Calu3 (cell line): Measurements from ENCODE around the gene SYTL2. TPM values are rescaled to one million over a fixed set of nuclear protein-coding genes. Genes with fewer than 3 reads are reported as not detected.

Experiments used
- BruUV-seq: library from RNA; stranded (reverse); fragments of 400-500 nt; replicated peaks from 2 replicates; lab custom pipeline; 2021; lab: Mats Ljungman, UMichigan
- CTCF ChIA-PET: fragments of 300-600 bp; sonication (Branson Sonifier 250); formaldehyde crosslinking; loops from one replicate; lab custom pipeline; 2022; ENCODE audit warnings: antibody characterized with exemption; lab: Charles Lee
- DNase-seq: peaks from one replicate; pipeline ENCODE4 v3.0.0; 2022
- H3K27ac Mint-ChIP-seq: one replicate; pipeline ENCODE4 v1.8.0; 2022; ENCODE audit warnings: mixed read lengths; ENCODE audit not compliant: unreplicated experiment
- H3K27me3 Mint-ChIP-seq: one replicate; pipeline ENCODE4 v1.8.0; 2022; ENCODE audit warnings: mixed read lengths; ENCODE audit not compliant: unreplicated experiment
- H3K36me3 Mint-ChIP-seq: one replicate; pipeline ENCODE4 v1.8.0; 2022; ENCODE audit warnings: mild to moderate bottlenecking, moderate library complexity, mixed read lengths; ENCODE audit not compliant: insufficient read depth, unreplicated experiment
- H3K4me1 Mint-ChIP-seq: one replicate; pipeline ENCODE4 v1.8.0; 2022; ENCODE audit warnings: mild to moderate bottlenecking, low read depth, mixed read lengths; ENCODE audit not compliant: unreplicated experiment
- H3K4me3 Mint-ChIP-seq: one replicate; pipeline ENCODE4 v1.8.0; 2022; ENCODE audit warnings: mild to moderate bottlenecking, low read depth, moderate library complexity, mixed read lengths; ENCODE audit not compliant: unreplicated experiment
- H3K9me3 Mint-ChIP-seq: one replicate; pipeline ENCODE4 v1.8.0; 2022; ENCODE audit warnings: low read depth, mixed read lengths; ENCODE audit not compliant: unreplicated experiment
- CTCF ChIP-seq: fragments of 200-600 bp; IDR thresholded peaks from one replicate; pipeline ENCODE4 v1.8.0; 2022; ENCODE audit warnings: antibody characterized with exemption; ENCODE audit not compliant: unreplicated experiment
- intact Hi-C: fragments of 100-400 bp; cut with micrococcal nuclease; formaldehyde crosslinking; loops from one replicate; pipeline ENCODE4 v1.10.0; 2022; ENCODE audit not compliant: unreplicated experiment
- total RNA-seq: library from RNA; stranded (reverse); gene quantifications from 2 replicates; pipeline ENCODE4 v1.2.3, GENCODE V29; 2022

SYTL2 gene
- total RNA-seq, 1 experiment from 2014 or later = 10.6 TPM

GRCh38 chr11:85663753-85664614, 147.0 kb downstream of the SYTL2 start:
- Mint-ChIP-seq H3K9me3 (no peaks in the 10 kb centered on the region), H3K4me3 (peak overlapping the region; percentile 87), H3K36me3 (peaks cover 58% of the 10 kb centered on the region), H3K27ac (peak overlapping the region; percentile 76), H3K27me3 (no peaks in the 10 kb centered on the region), H3K4me1 (no peaks in the 10 kb centered on the region)
- DNase-seq = peak; percentile 76
- no TSS peak for BruUV-seq
- intact Hi-C loops = loop anchor here (5.0 kb wide), 1 partner anchor 67 kb away; no protein-coding TSS in a partner anchor
- CTCF ChIA-PET = interaction anchor here (0.6 kb wide), 1 partner anchor 141 kb away, joined by 4 read pairs; no protein-coding TSS in a partner anchor
- TF ChIP-seq CTCF = no peak

- Mint-ChIP-seq H3K4me1 (no peaks in the 10 kb centered on the region), H3K4me3 (peak overlapping the region; percentile 87), H3K9me3 (no peaks in the 10 kb centered on the region), H3K27ac (peak overlapping the region; percentile 76), H3K27me3 (no peaks in the 10 kb centered on the region), H3K36me3 (peaks cover 58% of the 10 kb centered on the region)
- TSS peak; percentile 41 for BruUV-seq
- no peak for DNase-seq
- CTCF ChIA-PET = no interaction called here
- intact Hi-C loops = loop anchor here (5.0 kb wide), 1 partner anchor 66 kb away; no protein-coding TSS in a partner anchor
- TF ChIP-seq CTCF = no peak
Measured at GRCh38 chr11:85663080-85663752, 147.7 kb downstream of the SYTL2 start.

- Mint-ChIP-seq H3K36me3 (peaks cover 58% of the 10 kb centered on the region), H3K27ac (no peak overlapping the region), H3K27me3 (no peaks in the 10 kb centered on the region), H3K4me1 (no peaks in the 10 kb centered on the region), H3K4me3 (peak overlapping the region; percentile 87), H3K9me3 (no peaks in the 10 kb centered on the region)
- intact Hi-C loops = loop anchor here (5.0 kb wide), 1 partner anchor 65 kb away; no protein-coding TSS in a partner anchor
- no peak for DNase-seq
- CTCF ChIA-PET = no interaction called here
- TF ChIP-seq CTCF = no peak
- no TSS peak for BruUV-seq
Measured at GRCh38 chr11:85661972-85662664, 148.8 kb downstream of the SYTL2 start.

- no peak for DNase-seq
- peaks cover 34% of the 10 kb centered on the region for H3K36me3 Mint-ChIP-seq
- no peak overlapping the region for H3K4me3 Mint-ChIP-seq
- H3K9me3 Mint-ChIP-seq = no peaks in the 10 kb centered on the region
- H3K27me3 Mint-ChIP-seq = no peaks in the 10 kb centered on the region
- CTCF ChIA-PET = no interaction called here
- no peak for TF ChIP-seq CTCF
- intact Hi-C loops = no loop called here
- no peak overlapping the region for H3K27ac Mint-ChIP-seq
- peaks cover 8% of the 10 kb centered on the region for H3K4me1 Mint-ChIP-seq
- BruUV-seq = no TSS peak
Measured at GRCh38 chr11:85658180-85658579, 152.8 kb downstream of the SYTL2 start.
